ENCODE measurements around the gene LRPAP1.

The LRPAP1 gene

DNA sequence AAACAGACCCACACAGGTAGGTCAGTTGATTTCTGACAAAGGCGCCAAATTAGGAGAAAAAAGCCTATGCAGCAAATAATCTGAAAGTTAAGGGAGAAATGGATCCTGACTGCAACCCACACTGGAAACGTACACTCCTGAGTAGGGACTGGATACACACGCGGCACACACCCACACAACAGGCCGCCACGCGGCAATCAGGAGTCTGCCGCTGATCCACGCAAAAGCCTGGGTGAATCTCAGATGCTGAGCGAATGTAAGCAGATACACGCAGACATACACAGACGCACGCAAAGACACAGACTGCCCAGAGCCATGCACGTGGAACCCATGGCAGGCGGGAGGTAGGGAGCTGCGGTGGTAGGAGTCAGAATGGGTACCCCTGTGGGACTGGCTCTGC lies 21.7 kb downstream of the LRPAP1 start:
- TF ChIP-seq CTCF (IDR thresholded peaks at IDR 0.05; ENCODE audit: borderline replicate concordance, insufficient read depth, low read depth, low read length): no peak
- H3K4me3 ChIP-seq (ENCODE audit: low read depth, low read length): no peak overlapping the region

- H3K4me3 ChIP-seq (ENCODE audit: low read depth, low read length): no peak overlapping the region
- TF ChIP-seq CTCF (IDR thresholded peaks at IDR 0.05; ENCODE audit: borderline replicate concordance, insufficient read depth, low read depth, low read length): no peak
Measured at GRCh38 chr4:3508542-3508941, 23.7 kb downstream of the LRPAP1 start.

DNA sequence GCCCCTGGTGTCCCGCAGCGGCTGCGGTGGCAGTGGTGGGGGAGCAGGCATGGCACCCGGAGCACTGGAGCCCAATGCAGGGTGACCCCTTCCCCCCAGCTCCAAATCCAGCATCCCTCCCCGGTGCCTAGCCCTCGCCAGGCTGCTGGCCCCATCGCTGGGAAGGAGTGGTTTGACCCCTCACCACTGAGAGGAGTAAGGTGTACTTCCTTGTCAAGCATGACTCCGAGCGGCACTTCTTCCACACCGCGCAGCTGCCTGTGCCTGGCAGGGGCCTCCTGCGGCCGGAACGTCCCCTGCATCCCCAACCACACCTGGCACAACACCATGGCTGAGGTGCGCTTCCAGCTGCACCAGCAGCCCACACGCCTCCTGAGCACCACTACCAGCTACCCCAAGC lies 27.0 kb downstream of the LRPAP1 start:
- no peak for TF ChIP-seq CTCF (IDR thresholded peaks at IDR 0.05; ENCODE audit: borderline replicate concordance, insufficient read depth, low read depth, low read length)
- no peak overlapping the region for H3K4me3 ChIP-seq (ENCODE audit: low read depth, low read length)

DNA sequence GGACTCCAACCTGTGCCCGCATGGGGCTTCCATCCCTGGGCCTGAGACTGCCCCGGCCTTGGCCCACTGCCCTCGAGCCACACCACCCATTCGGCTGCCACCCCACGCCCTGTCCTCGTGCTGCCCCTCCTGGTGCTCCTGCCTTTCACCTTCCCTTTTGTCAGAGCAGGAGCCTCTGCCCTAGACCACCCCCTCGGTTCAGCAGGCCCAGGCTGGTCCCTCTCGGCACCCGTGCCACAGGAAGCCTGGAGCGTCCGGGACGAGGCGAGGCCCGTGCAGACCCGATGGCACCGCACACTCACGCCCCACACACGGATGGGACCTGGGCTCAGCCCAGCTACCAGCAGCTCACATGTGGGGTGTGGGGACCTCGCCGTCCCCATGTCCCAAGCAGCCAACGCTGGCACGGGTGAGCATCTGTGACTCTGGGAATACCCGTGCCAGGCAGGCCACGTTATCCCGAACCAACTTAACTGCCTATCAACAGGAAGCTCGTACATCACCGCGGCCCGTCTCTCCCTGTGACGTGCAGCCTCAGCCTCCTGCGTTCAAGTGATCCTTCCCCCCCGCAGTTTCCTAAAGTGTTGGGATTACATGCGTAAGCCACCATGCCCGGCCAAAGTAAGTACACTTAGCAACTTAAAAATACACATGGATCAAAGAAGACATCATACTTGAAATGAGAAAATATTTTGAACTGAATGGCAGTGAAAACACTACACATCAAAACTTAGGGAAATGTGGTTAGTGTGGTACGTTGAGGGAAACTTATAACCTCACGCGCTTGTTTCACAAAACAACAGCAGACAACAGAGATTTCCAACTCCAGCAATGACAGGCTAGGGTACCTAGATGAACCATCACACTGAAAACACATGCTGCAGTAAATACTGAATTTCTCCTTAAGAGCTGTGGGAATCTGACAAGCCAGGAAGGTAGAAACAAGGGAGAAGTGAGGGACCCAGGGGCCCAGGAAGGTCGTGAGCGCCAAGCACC lies 29.0 kb downstream of the LRPAP1 start:
- TF ChIP-seq CTCF (IDR thresholded peaks at IDR 0.05; ENCODE audit: borderline replicate concordance, insufficient read depth, low read depth, low read length): no peak
- H3K4me3 ChIP-seq (ENCODE audit: low read depth, low read length): no peak overlapping the region

GRCh38 chr4:3501825-3502425 lies 30.3 kb downstream of the LRPAP1 start:
- no peak for TF ChIP-seq CTCF (IDR thresholded peaks at IDR 0.05; ENCODE audit: borderline replicate concordance, insufficient read depth, low read depth, low read length)
- H3K4me3 ChIP-seq (ENCODE audit: low read depth, low read length): no peak overlapping the region

DNA sequence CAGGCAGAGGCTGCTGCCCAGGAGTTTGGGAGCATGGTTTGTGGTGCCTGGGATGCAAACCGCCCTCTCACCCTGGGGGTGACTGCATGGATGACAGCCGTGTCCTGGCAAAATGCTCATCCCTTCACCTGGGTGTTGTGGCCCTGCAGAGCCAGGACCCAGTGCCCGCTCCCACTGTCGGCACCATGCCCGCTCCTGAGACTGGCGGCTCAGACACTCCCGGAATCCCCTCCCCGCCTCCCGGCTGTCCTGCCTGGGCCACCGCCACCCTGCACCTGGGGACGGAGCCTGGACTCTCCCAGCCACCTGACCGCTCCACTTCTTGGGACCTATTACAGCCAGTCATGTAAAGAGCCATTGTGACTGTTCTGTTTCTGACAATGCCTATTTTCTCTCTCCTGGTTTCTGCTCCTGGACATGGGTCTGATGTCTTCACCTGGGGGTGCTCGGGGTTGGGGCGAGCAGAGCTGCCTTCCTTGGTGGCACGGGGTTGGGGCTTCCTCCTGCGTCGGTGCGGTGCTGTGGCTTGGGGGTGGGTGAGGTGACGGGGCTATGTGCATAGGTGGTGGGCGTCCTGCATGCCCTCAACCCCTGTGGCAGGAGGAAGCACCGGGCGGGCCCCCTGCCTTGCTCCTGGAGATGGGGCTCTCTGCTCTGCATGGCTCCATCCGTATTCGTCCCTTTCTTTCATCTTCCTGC lies 30.9 kb downstream of the LRPAP1 start:
- H3K4me3 ChIP-seq (ENCODE audit: low read depth, low read length): no peak overlapping the region
- no peak for TF ChIP-seq CTCF (IDR thresholded peaks at IDR 0.05; ENCODE audit: borderline replicate concordance, insufficient read depth, low read depth, low read length)
